Karpas-422 (cell line): ENCODE measurements around the gene NISCH. TPM values are rescaled to one million over a fixed set of nuclear protein-coding genes. Genes with fewer than 3 reads are reported as not detected.

ENCODE experiments used
- DNase-seq: peaks from one replicate; pipeline ENCODE4 v3.0.0-alpha.2; 2015
- H2AFZ ChIP-seq: fragments of 200-600 bp; sonication (generic); 2 replicates; pipeline ENCODE4 v1.6.1; 2014; ENCODE audit warnings: antibody characterized with exemption, low read length, mixed read lengths
- H3K27ac ChIP-seq: fragments of 200-600 bp; sonication (generic); 2 replicates; pipeline ENCODE4 v1.5.1; 2014; ENCODE audit warnings: mild to moderate bottlenecking, low read length, moderate library complexity
- H3K27me3 ChIP-seq: fragments of 200-600 bp; sonication (generic); 2 replicates; pipeline ENCODE4 v1.6.1; 2014; ENCODE audit warnings: low read length, mixed read lengths
- H3K36me3 ChIP-seq: fragments of 200-600 bp; sonication (generic); 2 replicates; pipeline ENCODE4 v1.6.1; 2014; ENCODE audit warnings: low read length, mixed read lengths; ENCODE audit not compliant: insufficient read depth
- H3K4me1 ChIP-seq: fragments of 200-600 bp; sonication (generic); 2 replicates; pipeline ENCODE4 v1.6.1; 2014; ENCODE audit warnings: mild to moderate bottlenecking, low read length, mixed read lengths
- H3K4me2 ChIP-seq: fragments of 200-600 bp; sonication (generic); 2 replicates; pipeline ENCODE4 v1.6.1; 2014; ENCODE audit warnings: low read length, low read depth, mild to moderate bottlenecking; ENCODE audit not compliant: poor library complexity, severe bottlenecking
- H3K4me3 ChIP-seq: fragments of 200-600 bp; sonication (generic); 2 replicates; pipeline ENCODE4 v1.5.1; 2014; ENCODE audit warnings: mild to moderate bottlenecking, antibody characterized with exemption, low read length, mixed read lengths
- H3K79me2 ChIP-seq: fragments of 200-600 bp; sonication (generic); 2 replicates; pipeline ENCODE4 v1.6.1; 2014; ENCODE audit warnings: mild to moderate bottlenecking, low read length, mixed read lengths
- H3K9ac ChIP-seq: fragments of 200-600 bp; sonication (generic); 2 replicates; pipeline ENCODE4 v1.6.0; 2014; ENCODE audit warnings: low read length
- H3K9me2 ChIP-seq: fragments of 200-600 bp; sonication (generic), shearing (Covaris generic); replicated peaks from 2 replicates; pipeline ENCODE4 v1.6.0; 2014; ENCODE audit warnings: mild to moderate bottlenecking, low read length, moderate library complexity; ENCODE audit not compliant: insufficient read depth
- H3K9me3 ChIP-seq: fragments of 300-700, 200-600 bp; sonication (generic); 2 replicates; pipeline ENCODE4 v1.6.1; 2014; ENCODE audit warnings: low read length, mixed read lengths
- H4K20me1 ChIP-seq: fragments of 200-600 bp; sonication (generic); 2 replicates; pipeline ENCODE4 v1.6.1; 2014; ENCODE audit warnings: mild to moderate bottlenecking, antibody characterized with exemption, low read length, low read depth; ENCODE audit not compliant: insufficient read depth
- total RNA-seq: library from RNA; depleted of rRNA; stranded (reverse); fragments of >200 nt; shearing (Covaris generic); gene quantifications from 2 replicates; pipeline ENCODE4 v1.2.3, GENCODE V29; 2014; ENCODE audit warnings: low replicate concordance; rRNA removed

The NISCH gene
- total RNA-seq, 1 experiment from 2014 or later, result 44.2 TPM

- Histone ChIP-seq H3K9ac (no peak overlapping the region), H4K20me1 (peaks cover 13% of the 10 kb centered on the region; the same call in 1 of the 2 replicates), H3K9me3 (no peaks in the 10 kb centered on the region), H3K79me2 (peaks cover 58% of the 10 kb centered on the region), H3K27me3 (no peaks in the 10 kb centered on the region), H3K36me3 (peaks cover 24% of the 10 kb centered on the region), H3K4me1 (peaks cover 21% of the 10 kb centered on the region), H3K4me2 (no peak overlapping the region), H3K27ac (no peak overlapping the region), H3K4me3 (no peak overlapping the region), H2AFZ (no peak overlapping the region), H3K9me2 (no peaks in the 10 kb centered on the region)
- DNase-seq, result no peak
These were observed 85.6 kb downstream of the NISCH start for GRCh38 chr3:52541050-52541449.

Other genes starting within 250 kb of the NISCH start
- 7.4 and 26.5 TPM in 2 replicates for gene TLR9, start 230.0 kb upstream of the NISCH start, total RNA-seq
- gene TWF2, start 216.4 kb upstream of the NISCH start, total RNA-seq, result 42.0 and 76.3 TPM in 2 replicates
- gene PPM1M, start 209.8 kb upstream of the NISCH start, total RNA-seq, result 25.5 and 35.4 TPM in 2 replicates
- gene WDR82, start 177.0 kb upstream of the NISCH start, total RNA-seq, result 30.4 and 42.0 TPM in 2 replicates
- 1.6 and 8.3 TPM in 2 replicates for gene GLYCTK, start 167.8 kb upstream of the NISCH start, total RNA-seq
- gene DNAH1, start 139.3 kb upstream of the NISCH start, total RNA-seq, result 2.9 and 8.3 TPM in 2 replicates
- 45.4 and 91.1 TPM in 2 replicates for gene BAP1, start 45.6 kb upstream of the NISCH start, total RNA-seq
- gene PHF7, start 44.9 kb upstream of the NISCH start, total RNA-seq, result 5.1 and 9.5 TPM in 2 replicates
- gene SEMA3G, start 10.5 kb upstream of the NISCH start, total RNA-seq, result 0.11 TPM in 1 of 2 replicates, not detected in the other
- gene TNNC1, start 1.6 kb upstream of the NISCH start, total RNA-seq, result 0.65 TPM in 1 of 2 replicates, not detected in the other
- not detected in 2 replicates for gene STAB1, start 39.7 kb downstream of the NISCH start, total RNA-seq
- gene NT5DC2, start 78.3 kb downstream of the NISCH start, total RNA-seq, result 46.5 and 47.8 TPM in 2 replicates
- gene UQCC5, start 81.0 kb downstream of the NISCH start, total RNA-seq, result 23.4 and 29.7 TPM in 2 replicates
- gene PBRM1, start 230.3 kb downstream of the NISCH start, total RNA-seq, result 38.4 and 53.3 TPM in 2 replicates
- 96.9 and 138 TPM in 2 replicates for gene GNL3, start 230.4 kb downstream of the NISCH start, total RNA-seq